GM21737 (cell line): ENCODE data around the gene TSPAN4.

Experiments used
- ATAC-seq: cut with Tn5 transposase; IDR thresholded peaks from one replicate; pipeline ENCODE4 v1.9.1; 2021; ENCODE audit warnings: mild to moderate bottlenecking, moderate library complexity; ENCODE audit not compliant: unreplicated experiment

Gene TSPAN4

DNA sequence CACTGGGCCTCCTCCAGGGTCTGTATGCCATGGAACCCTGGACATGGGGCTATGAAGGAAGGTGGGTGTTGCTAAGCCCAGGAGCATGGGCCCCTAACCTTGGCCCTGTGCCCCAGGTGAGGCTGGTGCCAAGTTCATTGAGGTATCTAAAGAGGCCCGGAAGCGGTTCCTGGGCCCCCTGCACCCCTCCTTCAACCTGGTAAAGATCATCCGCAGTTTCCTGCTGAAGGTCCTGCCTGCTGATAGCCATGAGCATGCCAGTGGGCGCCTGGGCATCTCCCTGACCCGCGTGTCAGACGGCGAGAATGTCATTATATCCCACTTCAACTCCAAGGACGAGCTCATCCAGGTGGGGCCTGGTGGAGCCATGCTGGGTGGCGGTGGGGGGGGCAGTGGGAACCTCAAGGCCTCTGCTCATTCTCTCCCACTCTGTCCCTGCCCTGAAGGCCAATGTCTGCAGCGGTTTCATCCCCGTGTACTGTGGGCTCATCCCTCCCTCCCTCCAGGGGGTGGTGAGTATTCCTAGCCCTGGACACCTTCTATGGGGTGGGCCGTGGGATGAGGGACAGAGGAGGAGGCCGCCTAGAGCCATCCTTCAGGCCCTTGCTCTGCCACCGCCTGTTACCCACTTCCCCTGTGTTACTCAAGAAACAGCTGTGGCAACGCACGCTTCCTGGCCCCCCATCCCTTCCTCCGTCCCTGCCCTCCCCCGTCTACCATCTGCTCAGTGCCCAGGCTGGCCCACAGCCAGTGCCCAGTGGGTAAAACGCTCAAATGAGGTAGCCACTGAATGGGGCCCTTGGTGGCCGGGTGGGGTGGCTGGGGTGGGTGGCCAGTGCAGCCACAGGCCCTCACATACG is 20.9 kb upstream of the TSPAN4 start:
- no peak for ATAC-seq

DNA sequence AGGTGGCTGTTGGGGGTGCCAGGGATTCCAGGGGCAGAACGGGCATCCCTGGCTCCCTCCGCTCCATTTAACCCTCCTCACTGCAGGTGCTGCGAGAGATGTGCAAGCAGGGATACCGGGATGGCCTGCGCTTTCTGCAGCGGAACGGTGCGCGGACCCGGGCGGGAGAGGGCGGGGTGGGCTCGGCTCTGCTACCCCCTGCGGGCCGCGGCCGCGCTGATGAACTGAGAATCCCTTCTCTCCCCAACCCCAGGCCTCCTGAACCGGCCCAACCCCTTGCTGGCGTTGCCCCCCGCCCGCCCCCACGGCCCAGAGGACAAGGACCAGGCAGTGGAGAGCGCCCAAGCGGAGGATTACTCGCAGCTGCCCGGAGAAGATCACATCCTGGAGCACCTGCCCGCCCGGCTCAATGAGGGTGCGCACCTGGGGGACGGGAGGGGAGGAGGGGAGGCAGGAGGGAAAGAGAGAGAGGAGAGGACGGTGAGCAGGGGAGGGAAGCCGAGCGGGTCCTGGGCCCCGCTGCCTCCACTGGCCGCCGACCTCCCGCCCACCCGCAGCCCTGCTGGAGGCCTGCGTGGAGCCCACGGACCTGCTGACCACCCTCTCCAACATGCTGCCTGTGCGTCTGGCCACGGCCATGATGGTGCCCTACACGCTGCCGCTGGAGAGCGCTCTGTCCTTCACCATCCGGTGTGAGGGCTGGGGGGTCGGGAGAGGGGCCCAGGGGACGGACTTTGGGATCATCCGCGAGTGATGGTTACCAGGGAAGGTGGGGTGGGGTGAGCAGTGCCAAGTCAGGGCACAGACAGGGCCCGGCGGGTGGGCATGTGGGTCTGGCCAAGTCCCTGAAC is 19.0 kb upstream of the TSPAN4 start:
- ATAC-seq, result no peak

DNA sequence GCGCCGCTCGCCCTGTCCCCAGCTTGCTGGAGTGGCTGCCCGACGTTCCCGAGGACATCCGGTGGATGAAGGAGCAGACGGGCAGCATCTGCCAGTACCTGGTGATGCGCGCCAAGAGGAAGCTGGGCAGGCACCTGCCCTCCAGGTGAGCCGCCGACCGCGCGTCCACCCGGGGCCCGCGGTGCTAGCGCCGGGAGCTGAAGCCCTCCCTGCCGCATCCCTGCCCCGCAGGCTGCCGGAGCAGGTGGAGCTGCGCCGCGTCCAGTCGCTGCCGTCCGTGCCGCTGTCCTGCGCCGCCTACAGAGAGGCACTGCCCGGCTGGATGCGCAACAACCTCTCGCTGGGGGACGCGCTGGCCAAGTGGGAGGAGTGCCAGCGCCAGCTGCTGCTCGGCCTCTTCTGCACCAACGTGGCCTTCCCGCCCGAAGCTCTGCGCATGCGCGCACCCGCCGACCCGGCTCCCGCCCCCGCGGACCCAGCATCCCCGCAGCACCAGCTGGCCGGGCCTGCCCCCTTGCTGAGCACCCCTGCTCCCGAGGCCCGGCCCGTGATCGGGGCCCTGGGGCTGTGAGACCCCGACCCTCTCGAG is 18.3 kb upstream of the TSPAN4 start:
- no peak for ATAC-seq

DNA sequence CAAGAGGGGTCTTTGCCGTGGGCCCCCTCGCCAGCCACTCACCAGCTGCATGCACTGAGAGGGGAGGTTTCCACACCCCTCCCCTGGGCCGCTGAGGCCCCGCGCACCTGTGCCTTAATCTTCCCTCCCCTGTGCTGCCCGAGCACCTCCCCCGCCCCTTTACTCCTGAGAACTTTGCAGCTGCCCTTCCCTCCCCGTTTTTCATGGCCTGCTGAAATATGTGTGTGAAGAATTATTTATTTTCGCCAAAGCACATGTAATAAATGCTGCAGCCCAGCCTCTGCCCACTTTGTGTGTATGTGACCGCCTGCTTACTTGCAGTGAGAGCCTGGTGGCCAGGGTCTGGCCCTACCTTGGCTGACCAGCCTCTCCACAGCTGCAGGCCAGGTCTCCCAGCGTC is 17.7 kb upstream of the TSPAN4 start:
- no peak for ATAC-seq

DNA sequence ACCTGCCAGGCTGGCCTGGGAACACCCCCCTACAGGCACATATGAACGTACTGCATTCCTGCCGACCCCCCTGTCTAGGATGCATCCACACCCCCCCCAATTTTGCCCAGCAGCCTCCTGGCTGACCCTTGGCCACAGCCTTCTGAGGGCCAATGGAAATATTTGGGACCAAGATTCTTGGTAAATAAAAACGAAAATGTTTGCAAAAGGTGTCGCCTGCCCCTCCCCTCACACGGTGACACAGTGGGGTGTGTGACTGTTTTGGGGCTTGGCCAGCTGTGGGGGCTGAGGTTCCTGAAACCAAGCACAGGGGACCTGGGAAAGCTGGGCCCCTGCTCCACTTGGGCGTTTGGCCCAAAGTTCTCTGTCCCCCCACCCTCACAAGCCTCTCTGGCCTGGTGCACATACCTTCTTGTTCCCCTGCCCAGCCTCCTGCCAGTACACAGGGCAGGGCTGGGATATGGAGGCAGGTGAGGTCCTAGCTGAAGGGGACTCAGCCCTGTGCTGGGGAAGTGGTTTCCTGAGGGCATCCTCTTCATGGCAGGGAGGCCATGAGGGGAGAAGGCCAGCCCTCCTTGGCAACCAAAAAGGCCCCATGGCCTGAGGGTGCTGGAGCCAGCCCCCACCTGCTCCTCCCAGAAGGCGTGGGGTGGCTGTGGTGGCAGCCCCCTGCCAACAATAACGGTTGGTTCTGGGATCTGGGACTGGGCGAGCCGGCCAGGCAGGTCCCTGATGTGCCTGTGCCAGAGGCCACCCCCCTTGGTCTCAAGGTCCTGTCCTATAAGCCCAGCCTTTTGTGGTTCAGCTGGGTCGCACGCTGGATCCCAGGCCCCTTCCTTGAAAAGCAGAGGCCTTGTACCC is 17.1 kb upstream of the TSPAN4 start:
- no peak for ATAC-seq

DNA sequence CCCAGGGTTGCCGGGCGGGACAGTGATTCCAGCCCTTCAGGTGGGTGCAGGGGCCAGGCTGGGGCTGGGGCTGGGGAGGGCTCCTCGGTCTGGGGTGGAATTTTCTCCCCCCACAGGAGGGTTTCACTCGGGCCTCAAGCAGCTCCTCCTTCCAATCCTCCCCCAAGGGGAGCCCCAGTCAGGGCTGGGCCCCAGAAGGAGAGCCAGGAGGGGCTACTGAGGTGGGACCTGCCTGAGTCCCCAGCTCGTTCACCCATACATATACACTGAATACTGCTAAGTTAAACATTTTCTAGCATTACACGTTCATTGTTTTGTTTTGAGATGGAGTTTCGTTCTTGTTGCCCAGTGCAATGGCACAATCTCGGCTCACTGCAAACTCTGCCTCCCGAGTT is 16.4 kb upstream of the TSPAN4 start:
- no peak for ATAC-seq

DNA sequence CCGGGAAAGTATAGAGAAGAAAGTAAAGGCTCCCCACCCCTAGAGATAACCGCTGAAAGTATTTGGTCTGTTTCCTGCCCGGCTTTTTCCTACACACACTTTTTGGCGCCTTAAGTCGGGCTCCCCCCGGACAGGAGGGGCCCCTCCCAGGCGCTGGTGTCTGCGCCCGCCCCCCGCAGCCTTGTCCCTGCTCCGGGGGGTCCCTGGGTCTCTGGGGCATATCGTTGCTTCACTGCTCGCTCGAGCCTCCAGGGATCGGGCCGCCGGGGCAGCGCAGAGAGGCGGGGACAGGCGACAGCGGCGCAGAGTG is 15.9 kb upstream of the TSPAN4 start:
- no peak for ATAC-seq

DNA sequence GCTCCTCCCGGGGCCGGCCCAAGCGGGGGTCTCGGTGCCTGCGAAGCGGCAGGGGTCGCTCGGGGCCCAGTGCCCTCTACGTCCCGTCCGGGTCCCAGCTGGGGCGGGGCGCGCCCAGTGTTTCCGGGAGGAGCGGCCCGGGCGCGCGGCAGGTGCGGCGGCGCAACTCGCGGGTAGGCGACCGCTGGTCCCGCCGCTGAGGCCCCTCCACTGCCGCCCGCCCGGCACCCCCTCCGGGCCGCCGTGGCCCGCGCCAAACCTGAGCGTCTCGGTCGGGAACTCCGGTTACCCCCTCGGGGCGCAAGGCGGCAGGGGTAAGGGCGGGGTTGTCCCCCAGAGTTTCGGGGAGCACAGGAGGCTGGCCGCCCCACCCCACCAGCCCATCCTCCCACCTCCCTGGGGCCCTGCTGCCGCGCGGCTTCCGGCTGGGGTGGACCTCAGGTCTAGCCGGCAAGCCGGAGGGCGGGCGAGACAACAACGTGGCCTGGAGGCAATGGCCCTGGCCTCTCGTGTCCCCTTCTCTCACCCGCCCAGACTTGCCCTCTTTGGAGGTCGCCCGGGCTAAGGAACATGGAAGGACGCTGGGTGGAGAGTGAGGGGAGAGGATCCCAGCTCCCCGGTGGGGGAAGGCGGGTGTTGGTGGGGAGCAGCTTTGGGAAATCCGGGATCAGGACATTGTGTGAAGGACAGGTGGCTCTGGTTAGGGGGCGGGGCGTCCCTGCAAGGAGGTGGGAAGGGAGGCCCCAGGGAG is 15.3 kb upstream of the TSPAN4 start:
- peak; percentile 41 for ATAC-seq

DNA sequence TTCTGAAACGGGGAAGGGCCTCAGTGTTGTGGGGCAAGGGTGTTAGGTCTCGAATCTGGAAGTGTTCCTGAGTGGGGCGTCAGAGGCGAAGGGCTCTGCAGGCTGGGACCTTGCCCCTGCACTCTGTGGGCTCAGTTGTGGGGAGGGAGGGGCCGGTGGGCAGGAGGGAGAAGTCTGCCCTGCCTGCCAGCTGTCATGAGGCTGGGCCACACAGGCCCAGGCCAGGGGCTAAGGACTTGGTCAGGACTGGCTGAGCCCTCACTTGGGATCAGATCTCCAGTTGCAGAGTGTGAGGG is 14.8 kb upstream of the TSPAN4 start, which contains the start of gene CRACR2B:
Gene CRACR2B, plus strand, starts transcription at position 23 of the 296 bp plus-strand sequence. CDS start 689 bp downstream, outside the sequence.
- ATAC-seq, result peak; percentile 20

DNA sequence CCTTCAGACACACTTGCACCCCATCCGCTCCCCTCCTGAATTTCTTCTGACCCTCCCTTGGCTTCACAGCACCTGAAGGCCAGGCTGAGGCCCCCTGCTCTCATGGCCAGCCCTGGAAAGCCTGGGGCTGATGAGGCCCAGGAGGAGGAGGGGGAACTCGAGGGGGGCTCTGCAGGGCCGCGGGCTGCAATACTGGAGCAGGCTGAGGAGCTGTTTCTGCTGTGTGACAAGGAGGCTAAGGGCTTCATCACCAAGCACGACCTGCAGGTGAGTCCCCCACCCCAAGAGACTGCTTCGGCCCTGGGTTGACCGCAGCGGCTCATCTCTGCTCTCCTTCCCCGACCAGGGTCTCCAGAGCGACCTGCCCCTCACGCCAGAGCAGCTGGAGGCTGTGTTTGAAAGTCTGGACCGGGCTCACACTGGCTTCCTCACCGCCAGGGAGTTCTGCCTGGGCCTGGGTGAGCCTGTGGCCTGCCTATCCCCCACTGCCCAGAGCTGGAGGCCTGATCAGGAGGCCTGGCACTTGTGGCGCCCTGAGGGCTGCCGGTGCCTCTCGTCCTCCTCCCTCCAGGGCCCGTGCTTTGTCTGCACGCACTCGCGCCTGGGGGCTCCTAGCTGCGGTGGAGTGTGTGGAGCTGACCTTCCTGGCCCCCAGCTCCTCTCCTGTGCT is 14.0 kb upstream of the TSPAN4 start:
- ATAC-seq, result no peak

DNA sequence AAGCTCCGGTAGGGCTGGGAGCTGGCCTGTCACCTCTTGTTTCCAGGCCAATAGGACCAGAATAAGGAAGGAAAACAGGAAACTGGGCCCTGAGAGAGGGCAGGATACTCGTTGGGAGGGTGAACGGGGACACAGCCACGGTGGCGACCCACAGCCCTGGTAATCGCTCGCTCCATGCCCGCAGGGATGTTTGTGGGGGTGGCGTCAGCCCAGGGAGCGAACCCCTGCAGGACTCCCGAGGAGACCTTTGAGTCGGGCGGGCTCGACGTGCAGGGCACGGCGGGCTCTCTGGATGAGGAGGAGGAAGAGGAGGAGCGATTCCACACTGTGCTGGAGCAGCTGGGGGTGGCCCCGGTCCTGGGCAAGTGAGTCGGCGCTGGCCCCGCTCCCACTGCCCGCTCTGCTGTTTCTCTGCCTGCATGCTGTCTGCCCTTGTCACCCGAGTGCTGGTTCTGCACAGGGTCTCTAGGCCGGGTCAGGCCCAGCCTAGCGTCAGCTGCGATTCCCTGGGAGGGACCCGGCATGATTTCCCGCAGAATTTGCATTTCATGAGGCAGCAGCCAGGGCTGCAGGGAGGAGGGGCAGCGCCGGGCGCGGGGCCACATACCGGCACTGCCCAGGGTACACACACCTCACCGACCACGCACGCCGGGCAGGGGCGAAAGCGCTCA is 13.3 kb upstream of the TSPAN4 start:
- ATAC-seq, result no peak

DNA sequence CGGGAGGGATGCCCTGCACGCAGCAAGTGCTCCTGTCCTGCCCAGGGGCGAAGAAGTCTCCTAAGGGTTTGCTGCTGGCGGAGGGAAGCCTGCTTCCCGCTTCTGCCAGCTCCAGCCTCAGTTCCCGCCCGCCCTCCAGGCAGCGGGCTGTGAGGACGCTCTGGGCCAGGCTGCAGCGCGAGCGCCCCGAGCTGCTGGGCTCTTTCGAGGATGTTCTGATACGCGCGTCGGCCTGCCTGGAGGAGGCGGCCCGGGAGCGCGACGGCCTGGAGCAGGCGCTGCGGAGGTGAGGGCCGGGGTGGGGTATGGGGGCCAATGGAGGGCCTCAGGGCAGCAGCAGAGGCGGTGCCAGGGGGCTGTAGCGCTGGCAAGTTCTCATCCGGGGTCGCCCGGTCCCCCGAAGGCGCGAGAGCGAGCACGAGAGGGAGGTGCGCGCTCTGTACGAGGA is 12.8 kb upstream of the TSPAN4 start:
- no peak for ATAC-seq

DNA sequence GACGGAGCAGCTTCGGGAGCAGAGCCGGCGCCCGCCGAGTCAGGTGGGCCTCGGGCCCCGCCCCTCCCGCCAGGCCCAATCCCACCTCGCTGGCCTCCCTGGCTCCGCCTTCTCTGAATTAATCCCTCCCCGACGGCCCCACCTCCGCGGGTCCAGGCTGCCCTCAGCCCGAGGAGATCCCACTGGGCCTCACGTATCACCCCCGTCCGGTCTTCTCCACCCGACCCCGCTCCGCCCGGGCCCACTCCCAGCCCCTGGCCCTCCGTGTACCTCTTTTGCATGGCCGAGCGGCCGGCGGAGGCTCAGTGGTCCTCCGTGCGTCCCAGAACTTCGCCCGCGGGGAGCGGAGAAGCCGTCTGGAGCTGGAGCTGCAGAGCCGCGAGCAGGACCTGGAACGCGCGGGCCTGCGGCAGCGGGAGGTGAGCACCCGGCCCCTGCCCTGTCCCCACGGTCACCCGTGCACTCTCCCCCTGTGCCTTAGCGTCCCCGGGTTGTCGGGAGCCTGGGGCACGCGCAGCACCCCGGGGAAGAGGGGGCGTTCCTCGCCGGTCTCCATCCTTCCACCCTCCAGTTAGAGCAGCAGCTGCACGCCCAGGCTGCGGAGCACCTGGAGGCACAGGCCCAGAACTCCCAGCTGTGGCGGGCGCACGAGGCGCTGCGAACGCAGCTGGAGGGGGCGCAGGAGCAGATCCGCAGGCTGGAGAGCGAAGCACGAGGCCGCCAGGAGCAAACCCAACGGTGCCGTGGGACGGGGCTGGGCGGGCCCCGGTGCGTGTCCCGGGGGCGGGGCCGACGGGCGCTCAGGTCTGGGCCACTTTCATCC is 12.1 kb upstream of the TSPAN4 start:
- no peak for ATAC-seq

DNA sequence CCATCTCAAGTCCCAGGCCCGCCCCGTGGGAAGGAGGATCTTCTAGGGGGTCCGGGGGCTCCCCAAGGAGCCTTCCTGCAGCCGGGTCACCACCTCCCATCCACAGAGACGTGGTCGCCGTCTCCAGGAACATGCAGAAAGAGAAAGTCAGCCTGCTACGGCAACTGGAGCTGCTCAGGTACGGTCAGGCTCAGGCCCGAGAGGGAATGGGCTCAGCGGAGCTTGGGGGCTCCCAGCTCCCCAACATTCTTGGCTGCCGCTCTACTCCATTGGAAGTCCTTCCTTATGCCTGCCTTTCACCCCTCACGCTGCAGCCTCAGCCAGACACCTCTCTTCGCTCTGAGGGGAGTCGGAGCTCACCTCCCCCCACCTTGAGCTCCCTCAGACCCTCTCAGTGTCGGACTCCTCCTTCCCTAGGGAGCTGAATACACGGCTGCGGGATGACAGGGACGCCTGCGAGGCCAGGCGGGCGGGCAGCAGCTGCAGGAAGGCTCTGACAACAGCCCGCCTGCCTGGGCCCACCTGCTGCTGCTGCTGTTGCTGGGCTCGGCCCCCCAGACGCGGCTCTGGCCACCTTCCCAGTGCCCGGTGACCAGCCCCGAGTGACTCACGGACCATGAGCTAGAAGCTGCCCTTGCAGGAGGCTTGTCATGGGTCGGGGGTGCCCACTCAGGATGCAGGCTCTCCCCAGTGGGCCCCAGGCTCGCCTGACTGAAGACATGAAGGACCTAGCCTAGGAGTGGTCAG is 11.4 kb upstream of the TSPAN4 start:
- no peak for ATAC-seq

DNA sequence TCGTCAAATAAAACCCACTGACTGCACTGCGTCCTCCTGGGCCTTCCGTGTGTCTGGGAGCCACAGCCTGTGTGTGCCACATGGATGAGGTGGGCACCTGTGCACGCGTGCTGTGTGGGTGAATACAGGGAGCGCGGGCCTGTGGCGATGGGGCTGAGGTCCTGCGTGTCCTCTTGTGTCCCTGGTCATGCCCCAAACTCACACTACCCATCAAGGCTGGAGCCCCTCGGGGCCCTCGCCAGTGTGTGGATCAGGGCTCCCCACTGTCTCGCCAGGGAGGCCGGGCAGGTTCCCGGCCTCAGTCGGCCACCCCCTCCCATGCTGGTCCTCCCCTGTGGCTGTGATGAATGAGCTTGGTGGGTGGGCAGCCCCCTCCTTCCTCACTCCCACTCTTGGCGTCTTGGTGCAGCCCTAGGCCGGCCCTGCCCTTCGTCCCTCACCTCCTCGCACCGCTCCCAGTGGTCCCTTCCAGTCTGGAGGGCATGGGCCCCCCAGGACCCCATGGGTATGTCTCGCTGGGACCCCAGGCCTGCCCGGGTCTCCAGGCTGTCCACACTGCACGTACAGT is 10.6 kb upstream of the TSPAN4 start:
- no peak for ATAC-seq

DNA sequence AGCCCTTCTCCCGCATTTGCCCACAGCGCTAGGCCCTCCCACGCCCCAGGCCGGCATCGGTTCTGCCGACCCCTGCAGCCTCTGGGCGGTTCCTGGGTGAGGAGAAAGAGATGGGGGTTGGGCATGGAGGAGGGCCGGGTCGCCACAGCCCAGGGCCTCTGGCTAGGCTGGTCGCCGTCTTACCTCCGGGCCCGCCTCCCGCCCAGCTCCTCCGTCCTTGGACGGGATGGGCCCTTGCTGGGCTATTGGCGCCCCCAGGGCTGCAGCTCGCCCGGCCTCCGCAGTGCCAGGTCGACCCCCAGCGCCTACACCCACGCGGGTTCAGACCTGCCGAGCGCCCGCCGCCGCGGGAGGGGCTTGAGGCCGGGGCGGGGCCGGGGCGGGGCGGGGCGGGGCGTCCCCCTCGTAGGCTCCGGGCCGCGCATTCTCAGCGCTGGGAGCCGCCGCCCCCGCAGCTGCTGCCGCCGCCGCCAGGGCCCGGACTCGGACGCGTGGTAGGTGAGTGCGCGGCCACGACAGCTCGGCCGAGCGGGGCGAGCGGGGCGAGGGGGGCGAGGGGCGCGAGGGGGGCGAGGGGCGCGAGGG is 10.0 kb upstream of the TSPAN4 start, which contains the start of gene CD151:
Gene CD151, plus strand, starts transcription at position 424 of the 585 bp plus-strand sequence. CDS start 3,118 bp downstream, outside the sequence.
- ATAC-seq, result no peak
